Measurements from ENCODE around the gene DEFB131B.
"Not testable (repeated sequence)": the region's sequence is repeated elsewhere in the genome, so short reads cannot be mapped to it uniquely, and the experiment has no call there.

DNA sequence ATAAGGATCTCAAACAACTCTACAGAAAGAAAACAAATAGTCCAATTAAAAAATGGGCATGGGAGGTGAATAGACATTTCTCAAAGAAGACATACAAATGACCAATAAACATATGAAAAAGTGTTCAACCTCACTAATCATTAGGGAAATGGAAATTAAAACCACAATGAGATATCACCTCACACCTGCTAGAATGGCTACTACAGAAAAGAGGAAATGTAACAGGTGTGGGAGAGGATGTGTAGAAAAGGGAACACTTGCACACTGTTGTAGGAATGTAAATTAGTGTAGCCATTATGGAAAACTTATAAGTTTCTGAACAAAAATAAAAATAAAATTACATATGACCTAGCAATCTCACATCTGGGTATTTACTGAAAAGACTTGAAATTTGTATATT is 7.6 kb upstream of the DEFB131B start:
- not testable (repeated sequence) for TF ChIP-seq EZH2 (IDR thresholded peaks at IDR 0.05; ENCODE audit: insufficient read depth, poor library complexity, severe bottlenecking); EZH2phosphoT487 (IDR thresholded peaks at IDR 0.05; ENCODE audit: insufficient read depth, low read depth)

Measured in GM23248 (cell line).